GM13976 (cell line): ENCODE results near the gene CD68.

Experiments
- DNase-seq: peaks from one replicate; pipeline ENCODE4 v3.0.0; 2012; ENCODE audit warnings: low spot score
- CTCF ChIP-seq: IDR thresholded peaks from 2 replicates; pipeline ENCODE4 v1.5.1; 2012; ENCODE audit warnings: borderline replicate concordance, mild to moderate bottlenecking; ENCODE audit not compliant: insufficient read depth; ENCODE audit errors: extremely low read depth, missing control alignments, control extremely low read depth
- in situ Hi-C: fragments of 300-500 bp; cut with MboI; formaldehyde crosslinking; loops from one replicate; pipeline ENCODE4 v1.12.0; 2022; ENCODE audit warnings: low sequenced_read_pairs, mixed read lengths, inconsistent platforms; ENCODE audit not compliant: unreplicated experiment

CD68 gene

GRCh38 chr17:7580604-7581575 lies 1.5 kb downstream of the CD68 start:
- in situ Hi-C loops, result no loop called here
- TF ChIP-seq CTCF, result no peak
- DNase-seq, result no peak

- in situ Hi-C loops, result no loop called here
- TF ChIP-seq CTCF, result no peak
- no peak for DNase-seq
Observed at GRCh38 chr17:7582396-7583252, 3.2 kb downstream of the CD68 start.

- TF ChIP-seq CTCF, result no peak
- in situ Hi-C loops, result no loop called here
- peak; percentile 94 for DNase-seq
Observed at GRCh38 chr17:7583253-7584109, 4.0 kb downstream of the CD68 start, which contains the start of gene MPDU1. MPDU1 (plus strand) TSS chr17:7583852; CDS start chr17:7583863, 11 bp downstream.

GRCh38 chr17:7586673-7587419 lies 7.4 kb downstream of the CD68 start:
- DNase-seq, result no peak
- in situ Hi-C loops, result no loop called here
- peak; percentile 8 for TF ChIP-seq CTCF

GRCh38 chr17:7587420-7588151 lies 8.1 kb downstream of the CD68 start:
- no peak for TF ChIP-seq CTCF
- DNase-seq, result no peak
- in situ Hi-C loops, result no loop called here
